GM21619 (cell line): ENCODE results near the gene HECTD4.
"Not testable (repeated sequence)": the region's sequence is repeated elsewhere in the genome, so short reads cannot be mapped to it uniquely, and the experiment has no call there.

ENCODE experiments used
- ATAC-seq: cut with Tn5 transposase; IDR thresholded peaks from one replicate; pipeline ENCODE4 v1.9.1; 2021; ENCODE audit not compliant: unreplicated experiment

Gene HECTD4

GRCh38 chr12:112125250-112125999 is 256.8 kb downstream of the HECTD4 start, which contains the start of gene TRAFD1:
Gene TRAFD1 (plus strand): TSS chr12:112125560. CDS start chr12:112130523, 4,963 bp downstream.
- ATAC-seq = peak; percentile 91

GRCh38 chr12:112124918-112125249 is 257.3 kb downstream of the HECTD4 start:
- no peak for ATAC-seq

DNA sequence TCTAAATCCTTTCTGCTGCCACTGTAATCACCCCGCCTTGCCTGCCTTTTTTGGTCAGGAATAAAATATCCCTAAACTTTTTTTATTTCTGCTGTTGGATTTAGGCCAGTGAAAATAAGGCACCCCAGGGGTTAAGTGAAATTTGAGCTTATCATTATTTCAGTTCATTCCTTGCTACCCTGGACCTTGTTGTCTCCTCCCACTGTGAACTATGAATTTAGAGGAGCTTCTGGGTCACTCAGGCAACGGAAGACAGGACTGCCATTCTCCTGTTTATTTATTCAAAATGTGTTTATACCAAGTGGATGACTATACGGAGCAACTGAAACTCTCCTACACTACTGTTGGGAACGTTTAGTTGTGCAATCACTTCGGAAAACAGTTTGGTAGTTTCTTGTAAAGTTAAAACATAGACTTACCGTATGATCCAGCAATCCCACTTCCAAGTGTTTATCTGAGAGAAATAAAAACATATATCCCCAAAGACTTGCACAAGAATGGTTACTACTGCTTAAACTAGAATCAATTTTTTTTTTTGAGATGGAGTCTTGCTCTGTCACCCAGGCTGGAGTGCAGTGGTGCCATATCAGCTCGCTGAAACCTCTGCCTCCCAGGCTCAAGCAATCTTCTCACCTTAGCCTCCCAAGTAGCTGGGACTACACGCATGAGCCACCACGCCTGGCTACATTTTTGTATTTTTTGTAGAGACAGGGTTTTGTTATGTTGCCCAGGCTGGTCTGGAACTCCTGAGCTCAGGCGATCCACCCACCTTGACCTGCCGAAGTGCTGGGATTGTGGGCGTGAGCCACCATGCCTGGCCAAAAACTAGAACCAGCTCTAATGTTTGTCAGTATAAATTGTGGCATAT is 259.2 kb downstream of the HECTD4 start:
- ATAC-seq = no peak

DNA sequence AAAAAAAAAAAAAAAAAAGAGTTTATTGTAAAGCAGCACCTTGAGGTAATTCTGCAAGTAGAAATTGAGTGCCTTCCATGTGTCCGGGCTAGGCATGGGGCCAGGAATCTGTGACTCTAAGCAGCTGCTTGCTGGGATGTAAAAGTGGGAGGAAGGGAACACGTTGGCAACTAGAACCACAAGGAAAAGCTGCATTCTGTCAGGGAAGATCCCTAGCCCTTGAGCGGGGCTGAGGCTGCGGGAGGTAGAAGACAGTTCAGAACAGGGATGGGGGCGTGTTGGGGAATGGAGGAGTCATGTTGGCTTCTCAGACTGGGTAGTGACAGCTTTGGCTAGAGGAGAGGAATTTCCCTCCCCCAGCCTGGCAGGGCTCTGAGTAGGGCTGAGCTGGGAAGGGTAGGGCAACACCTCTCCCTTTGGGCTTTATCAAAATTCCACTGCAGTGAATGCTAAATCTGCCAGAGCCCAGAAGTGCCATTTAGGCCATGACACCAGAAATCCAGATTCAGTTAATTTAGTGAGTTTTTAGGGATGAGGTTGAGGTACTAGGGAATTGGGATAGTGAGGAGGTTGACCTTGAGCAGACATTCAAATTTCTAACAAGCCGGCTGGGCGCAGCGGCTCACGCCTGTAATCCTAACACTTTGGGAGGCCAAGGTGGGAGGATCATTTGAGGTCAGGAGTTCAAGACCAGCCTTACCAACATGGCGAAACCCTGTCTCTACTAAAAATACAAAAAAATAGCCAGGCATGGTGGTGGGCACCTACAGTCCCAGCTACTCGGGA is 260.3 kb downstream of the HECTD4 start:
- ATAC-seq = no peak

GRCh38 chr12:112117685-112118084 is 264.5 kb downstream of the HECTD4 start:
- ATAC-seq = no peak

- no peak for ATAC-seq
Observed at GRCh38 chr12:112116232-112117060, 265.8 kb downstream of the HECTD4 start.

GRCh38 chr12:112115259-112116045 is 266.8 kb downstream of the HECTD4 start:
- no peak for ATAC-seq

- ATAC-seq = no peak
Observed at GRCh38 chr12:112112409-112113133, 269.7 kb downstream of the HECTD4 start.

GRCh38 chr12:112111931-112112330 is 270.3 kb downstream of the HECTD4 start:
- ATAC-seq = no peak

- ATAC-seq = not testable (repeated sequence)
Observed at GRCh38 chr12:112110787-112111662, 271.2 kb downstream of the HECTD4 start.
